Stimulated activated CD8-positive, alpha-beta memory T cell treated with anti-CD3 and anti-CD28 coated beads, Interleukin-4, amount 100 ng/mL, for 4 hours (primary cell): ENCODE results near the gene GATA5.
"Not testable (repeated sequence)": the region's sequence is repeated elsewhere in the genome, so short reads cannot be mapped to it uniquely, and the experiment has no call there.

ENCODE experiments used
- DNase-seq, 2 donors: peaks; one replicate each; pipeline ENCODE4 v3.0.0-alpha.2; 2020; ENCODE audit warnings: low read depth in 2 of 2, low spot score in 1 of 2

GATA5 gene

DNA sequence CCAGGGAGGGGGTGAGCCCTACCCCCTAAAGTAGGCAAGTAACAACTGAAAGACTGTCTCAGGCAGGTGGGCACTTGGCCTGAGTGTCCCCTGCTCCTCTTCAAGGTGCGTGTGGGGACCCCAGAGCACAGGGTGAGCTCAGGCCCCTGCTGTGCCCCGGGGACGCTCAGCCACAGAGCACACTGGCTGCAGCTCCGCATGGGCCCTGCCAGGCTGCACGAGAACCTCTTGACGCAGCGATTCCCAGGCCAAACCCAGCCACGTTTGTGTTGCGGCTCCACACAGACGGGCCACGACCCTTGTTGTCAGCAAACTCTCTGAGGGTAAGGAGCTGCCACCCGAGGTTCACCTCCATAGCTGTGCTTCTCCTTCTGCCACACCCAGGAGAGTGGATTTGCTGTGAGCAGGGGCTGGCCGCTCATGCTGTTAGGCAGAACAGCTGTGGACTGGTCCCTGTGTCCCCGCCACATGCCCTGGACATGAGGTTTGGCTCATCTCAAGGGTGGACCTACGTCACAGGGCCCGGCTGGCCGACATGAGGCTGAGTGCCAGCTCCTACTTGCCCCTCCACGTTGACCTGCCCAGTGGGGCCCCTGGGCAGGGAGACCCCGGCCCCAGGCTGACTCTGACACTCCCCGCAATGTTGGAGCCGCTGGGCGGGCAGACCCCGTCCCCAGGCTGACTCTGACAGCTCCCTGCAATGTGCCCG lies 29.7 kb upstream of the GATA5 start:
- DNase-seq: no peak

DNA sequence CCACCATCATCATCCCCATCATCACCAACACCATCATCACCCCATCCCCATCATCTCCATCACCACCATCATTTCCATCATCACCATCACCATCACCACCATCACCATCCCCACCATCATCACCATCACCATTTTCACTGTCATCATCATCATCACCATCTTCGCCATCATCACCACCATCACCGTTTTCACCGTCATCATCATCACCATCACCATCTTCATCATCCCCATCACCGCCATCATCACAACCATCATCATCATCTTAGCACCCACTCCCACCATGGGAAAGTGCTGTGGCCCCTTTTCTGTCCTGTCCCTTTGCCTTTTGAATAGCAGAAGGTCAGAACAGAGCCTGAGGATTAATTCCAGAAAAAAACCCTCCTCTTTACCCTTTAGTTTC lies 28.5 kb upstream of the GATA5 start:
- no peak for DNase-seq

- no peak for DNase-seq
Measured at GRCh38 chr20:62503401-62504178, 27.8 kb upstream of the GATA5 start.

- no peak for DNase-seq
Measured at GRCh38 chr20:62502496-62503095, 26.8 kb upstream of the GATA5 start.

- peak; percentile 22 to 47 for DNase-seq
Measured at GRCh38 chr20:62501801-62502495, 26.2 kb upstream of the GATA5 start.

- DNase-seq: peak; percentile 56 to 67
Measured at GRCh38 chr20:62500237-62500864, 24.6 kb upstream of the GATA5 start.

- DNase-seq: no peak
Measured at GRCh38 chr20:62499758-62500236, 24.0 kb upstream of the GATA5 start.

GRCh38 chr20:62498874-62499273 lies 23.1 kb upstream of the GATA5 start:
- DNase-seq: no peak

DNA sequence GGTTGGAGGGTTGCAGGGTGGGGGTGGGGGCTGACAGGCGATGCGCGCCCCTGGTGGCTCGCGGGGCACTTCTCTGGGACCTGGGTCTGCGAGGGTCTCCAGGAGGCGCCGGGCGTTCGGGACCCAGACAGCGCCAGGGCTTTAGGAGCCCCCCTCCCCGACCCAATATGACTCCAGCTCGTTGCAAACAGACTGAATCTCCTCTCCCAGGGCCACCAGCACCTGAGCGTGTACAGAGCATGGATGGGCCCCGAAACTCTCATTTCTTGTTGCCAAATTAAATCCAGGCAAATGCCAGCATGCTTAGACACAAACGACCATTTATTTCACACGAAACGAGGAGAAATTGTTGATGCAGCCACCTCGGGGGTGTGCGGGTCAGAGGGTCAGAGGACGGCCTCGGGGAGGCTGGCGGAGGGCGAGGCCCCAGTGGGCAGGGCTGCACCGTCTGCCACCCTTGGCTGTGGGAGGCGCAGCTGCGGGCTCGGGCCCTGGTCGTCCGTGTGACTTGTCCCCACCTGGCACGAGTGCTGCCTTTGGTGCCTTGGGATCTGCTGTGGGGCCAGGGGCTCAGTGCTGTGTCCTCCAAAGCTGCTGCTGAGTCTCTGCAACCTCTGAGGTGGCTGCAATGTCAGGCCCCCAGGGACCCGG lies 20.9 kb upstream of the GATA5 start:
- DNase-seq: no peak

GRCh38 chr20:62495749-62496567 lies 20.2 kb upstream of the GATA5 start:
- DNase-seq: no peak

GRCh38 chr20:62494980-62495748 lies 19.4 kb upstream of the GATA5 start:
- DNase-seq: no peak

DNA sequence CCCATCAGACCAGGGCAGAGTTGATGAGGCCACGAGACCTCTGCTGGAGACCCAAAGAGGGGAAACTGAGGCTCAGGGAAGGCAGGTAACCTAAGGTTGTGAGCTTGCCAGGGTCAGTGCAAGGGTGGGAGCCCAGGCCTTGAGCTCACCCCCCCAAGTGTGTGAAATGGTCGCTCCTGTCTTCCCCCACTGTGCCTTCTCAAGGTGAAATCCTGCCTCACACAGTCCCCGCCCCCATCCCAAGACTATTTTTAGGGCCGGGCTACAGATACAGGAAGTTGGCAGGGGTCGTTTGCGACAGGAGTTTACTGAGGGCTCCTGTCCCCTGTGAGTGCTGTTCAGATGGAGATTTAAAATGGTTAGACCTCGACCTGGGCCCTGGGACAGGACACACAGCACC lies 18.7 kb upstream of the GATA5 start:
- no peak for DNase-seq

DNA sequence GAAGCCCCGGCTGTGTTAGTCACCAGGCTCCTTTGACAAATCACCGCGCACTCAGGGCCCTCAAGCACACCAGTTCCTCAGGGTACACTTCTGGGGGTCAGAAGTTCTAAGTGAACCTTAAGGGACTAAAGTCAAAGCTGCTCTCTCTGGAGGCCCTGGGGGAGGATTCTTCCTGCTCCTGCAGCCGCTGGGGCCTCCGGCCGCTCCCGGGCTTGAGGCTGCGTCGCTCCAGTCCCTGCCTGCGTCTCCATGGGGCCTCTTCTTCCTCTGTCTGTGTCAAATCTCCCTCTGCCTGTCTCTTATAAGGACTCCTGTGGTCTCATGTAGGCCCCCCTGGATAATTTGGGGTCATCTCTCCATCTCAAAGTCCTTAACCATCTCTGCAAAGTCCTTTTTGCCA lies 18.1 kb upstream of the GATA5 start:
- DNase-seq: no peak

GRCh38 chr20:62493253-62493885 lies 17.6 kb upstream of the GATA5 start:
- no peak for DNase-seq

DNA sequence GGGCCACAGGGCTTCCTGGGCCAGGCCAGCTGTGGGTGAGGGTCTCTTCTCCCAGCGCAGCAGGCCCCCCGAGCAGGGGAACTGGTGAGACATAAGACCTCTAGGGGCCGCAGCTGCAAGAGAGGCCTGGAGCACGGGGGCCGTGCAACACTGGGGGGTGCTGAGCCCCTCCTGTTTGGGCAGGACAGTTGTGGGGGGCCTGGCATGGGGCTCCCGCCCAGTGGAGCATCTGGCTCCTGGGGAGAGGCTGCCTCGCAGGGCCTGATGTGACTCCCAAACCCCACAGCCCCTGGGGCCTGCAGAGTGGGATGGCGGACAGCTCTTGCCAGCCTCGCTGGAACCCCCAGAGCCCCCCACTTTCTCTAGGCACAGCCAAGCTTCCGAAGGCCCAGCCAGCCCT lies 16.9 kb upstream of the GATA5 start:
- DNase-seq: no peak

DNA sequence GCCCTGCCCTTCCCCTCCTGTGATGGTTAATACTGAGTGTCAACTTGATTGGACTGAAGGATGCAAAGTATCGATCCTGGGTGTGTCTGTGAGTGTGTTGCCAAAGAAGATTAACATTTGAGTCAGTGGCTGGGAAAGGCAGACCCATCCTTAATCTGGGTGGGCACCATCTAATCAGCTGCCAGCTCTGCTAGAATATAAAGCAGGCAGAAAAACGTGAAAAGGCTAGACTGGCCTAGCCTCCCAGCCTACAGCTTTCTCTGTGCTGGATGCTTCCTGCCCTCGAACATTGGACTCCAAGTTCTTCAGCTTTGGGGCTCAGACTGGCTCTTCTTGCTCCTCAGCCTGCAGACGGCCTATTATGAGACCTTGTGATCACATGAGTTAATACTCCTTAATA lies 15.0 kb upstream of the GATA5 start:
- not testable (repeated sequence) for DNase-seq

- DNase-seq: no peak
Measured at GRCh38 chr20:62489932-62490263, 14.1 kb upstream of the GATA5 start.

DNA sequence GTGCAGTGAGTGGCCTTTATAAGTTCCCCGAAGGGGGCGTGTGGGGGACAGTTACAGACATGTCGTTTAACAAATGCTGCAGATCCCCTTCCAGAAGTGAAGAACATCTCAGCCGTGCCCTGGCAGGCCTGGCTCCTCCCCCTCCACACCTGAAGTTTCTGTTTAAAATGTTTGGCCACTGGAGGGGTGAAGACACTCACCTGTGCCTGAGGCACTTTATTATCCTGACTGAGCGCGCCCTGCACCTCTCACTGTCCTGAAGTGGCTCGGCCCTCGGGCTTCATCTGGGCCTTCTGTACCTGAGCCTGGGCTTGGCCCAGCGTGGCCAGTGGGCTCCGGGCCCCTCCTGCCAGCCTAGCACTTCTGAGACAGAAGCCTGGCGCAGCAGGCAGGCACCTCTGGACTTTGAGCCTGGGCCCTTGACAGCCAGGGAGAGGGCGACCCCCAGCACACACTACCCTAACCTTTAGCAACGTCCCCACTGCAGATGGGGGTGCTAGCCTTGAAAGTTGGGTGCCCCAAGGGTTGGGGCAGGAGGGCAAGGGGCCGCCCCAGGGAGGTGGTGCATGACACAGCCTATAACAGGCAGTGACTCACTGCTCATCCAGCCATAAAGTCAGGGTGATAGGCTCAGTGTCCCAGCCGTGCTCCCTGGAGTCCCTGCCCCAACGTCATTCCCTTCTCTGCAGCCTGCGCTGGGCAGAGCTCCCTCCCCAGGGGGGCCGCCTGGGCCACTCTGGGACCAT lies 13.6 kb upstream of the GATA5 start:
- DNase-seq: no peak
